Spleen (tissue), 7 donors: ENCODE results near the gene ARHGAP24.

ENCODE experiments used
- CTCF ChIP-seq, 11 experiments: fragments of 200-600 bp in 7 of 11; fragments of 450-650 bp in 4 of 11; sonication (generic) in 4 of 11; IDR thresholded peaks in 8 of 11; conservative IDR thresholded peaks in 3 of 11; 1 replicate in 7 of 11; 2 replicates in 4 of 11; pipeline versions ENCODE4 v1.4.0 to v1.8.0; 2016 to 2021; ENCODE audit warnings: antibody characterized with exemption in 11 of 11, inconsistent platforms in 4 of 11, mild to moderate bottlenecking in 1 of 11
- POLR2AphosphoS5 ChIP-seq, 3 donors: sonication (generic); formaldehyde crosslinking; IDR thresholded peaks; one replicate each; pipeline ENCODE4 v1.5.1; 2017; ENCODE audit warnings: antibody characterized with exemption in 3 of 3
- donor health status: DM: no; HTN: no; CAD: no; lungs with moderate emphysema.
- donor health status: DM: no; HTN: no; CAD: no.
- donor health status: DM: no; HTN: no; CAD: no.

DNA sequence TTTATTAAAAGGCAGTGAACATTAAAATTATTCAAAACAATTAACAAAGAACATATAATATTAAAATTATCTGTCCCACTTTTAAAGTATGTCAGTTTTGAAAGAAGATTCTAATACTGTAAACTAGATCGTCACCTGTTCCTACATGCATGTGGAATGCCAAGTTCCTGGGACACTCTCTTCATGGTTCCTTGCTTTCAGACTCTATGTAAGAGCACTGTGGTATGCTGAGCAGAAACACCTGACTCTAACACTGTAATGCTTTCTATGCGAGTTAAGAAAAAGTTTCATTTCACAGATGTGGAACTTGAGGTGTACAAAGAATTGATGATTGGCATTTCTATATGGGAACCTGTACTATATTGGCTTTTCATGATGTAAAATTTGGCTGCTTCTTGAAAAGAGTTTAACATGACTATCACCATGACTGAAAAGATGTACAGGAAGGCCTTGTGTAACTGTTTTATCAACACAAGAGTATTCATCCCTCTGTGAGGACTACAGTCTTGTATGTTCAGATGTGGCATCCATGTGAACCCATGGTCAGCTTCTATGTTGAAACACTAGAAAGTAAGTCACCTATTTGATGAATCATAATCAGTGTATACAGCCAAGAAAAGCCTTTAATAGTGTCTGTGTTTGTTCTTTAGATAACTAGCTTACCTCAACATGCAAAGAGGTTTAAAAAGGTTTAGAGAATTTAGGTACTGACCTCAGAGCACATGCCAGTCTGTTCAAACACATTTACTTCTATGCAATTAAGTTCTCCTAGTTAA lies 354.5 kb downstream of the ARHGAP24 start:
- TF ChIP-seq CTCF (IDR thresholded peaks at IDR 0.05 in 8 of 11, conservative IDR thresholded peaks at IDR 0.05 in 3 of 11) (no peak), POLR2AphosphoS5 (IDR thresholded peaks at IDR 0.05) (no peak)
